ENCODE measurements around the gene ATP6V1E1.

The ATP6V1E1 gene

DNA sequence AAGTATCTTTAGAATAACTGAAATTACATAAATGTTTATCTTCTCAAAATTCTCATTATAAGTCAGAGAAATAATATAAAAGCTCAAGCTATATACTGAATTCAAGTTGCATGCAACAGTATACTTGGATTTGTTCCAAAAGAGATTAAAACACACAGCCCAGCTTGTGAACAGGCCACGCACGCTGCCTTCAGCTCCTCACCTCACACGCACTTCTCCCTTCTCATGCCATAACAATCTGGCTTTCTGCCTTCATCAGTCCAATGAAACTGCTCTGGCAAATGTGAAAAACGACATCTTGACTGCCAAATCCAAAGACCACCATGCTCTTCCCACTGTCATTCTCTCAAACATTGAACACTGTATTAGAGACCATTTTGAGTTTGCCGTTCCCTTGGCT is 22.1 kb downstream of the ATP6V1E1 start:
- DNase-seq (ENCODE audit: low read depth) = no peak
- no peak overlapping the region for H3K4me3 ChIP-seq (ENCODE audit: low read depth, low read length)
- TF ChIP-seq POLR2A (IDR thresholded peaks at IDR 0.05; ENCODE audit: extremely low read depth, insufficient read length) = no peak
- no peak for TF ChIP-seq MYC (IDR thresholded peaks at IDR 0.05; ENCODE audit: low read depth, low read length)
- TF ChIP-seq, protein P1, sequence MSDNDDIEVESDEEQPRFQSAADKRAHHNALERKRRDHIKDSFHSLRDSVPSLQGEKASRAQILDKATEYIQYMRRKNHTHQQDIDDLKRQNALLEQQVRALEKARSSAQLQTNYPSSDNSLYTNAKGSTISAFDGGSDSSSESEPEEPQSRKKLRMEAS (IDR thresholded peaks at IDR 0.05; ENCODE audit: low read depth, low read length) = no peak
- TF ChIP-seq, protein P2, sequence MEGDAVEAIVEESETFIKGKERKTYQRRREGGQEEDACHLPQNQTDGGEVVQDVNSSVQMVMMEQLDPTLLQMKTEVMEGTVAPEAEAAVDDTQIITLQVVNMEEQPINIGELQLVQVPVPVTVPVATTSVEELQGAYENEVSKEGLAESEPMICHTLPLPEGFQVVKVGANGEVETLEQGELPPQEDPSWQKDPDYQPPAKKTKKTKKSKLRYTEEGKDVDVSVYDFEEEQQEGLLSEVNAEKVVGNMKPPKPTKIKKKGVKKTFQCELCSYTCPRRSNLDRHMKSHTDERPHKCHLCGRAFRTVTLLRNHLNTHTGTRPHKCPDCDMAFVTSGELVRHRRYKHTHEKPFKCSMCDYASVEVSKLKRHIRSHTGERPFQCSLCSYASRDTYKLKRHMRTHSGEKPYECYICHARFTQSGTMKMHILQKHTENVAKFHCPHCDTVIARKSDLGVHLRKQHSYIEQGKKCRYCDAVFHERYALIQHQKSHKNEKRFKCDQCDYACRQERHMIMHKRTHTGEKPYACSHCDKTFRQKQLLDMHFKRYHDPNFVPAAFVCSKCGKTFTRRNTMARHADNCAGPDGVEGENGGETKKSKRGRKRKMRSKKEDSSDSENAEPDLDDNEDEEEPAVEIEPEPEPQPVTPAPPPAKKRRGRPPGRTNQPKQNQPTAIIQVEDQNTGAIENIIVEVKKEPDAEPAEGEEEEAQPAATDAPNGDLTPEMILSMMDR (IDR thresholded peaks at IDR 0.05; ENCODE audit: low read depth, low read length) = no peak

DNA sequence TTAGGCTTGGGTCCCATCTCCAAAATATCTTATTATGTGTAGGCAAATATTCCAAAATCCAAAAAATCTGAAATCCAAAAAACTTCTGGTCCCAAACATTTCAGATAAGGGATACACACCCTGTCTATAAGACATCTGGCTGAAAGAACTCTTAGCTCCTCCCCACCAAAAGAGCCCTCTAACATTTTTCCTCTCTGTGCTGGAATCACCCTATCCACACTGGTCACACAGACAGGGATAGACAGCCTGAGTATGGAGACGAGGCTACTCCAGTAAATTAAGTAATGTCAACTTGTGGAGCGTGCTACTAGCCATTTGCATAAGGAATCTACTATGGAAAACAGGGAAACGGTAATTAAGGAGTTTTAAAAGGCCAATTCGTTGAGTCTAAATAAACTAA is 24.9 kb downstream of the ATP6V1E1 start:
- H3K4me3 ChIP-seq (ENCODE audit: low read depth, low read length) = no peak overlapping the region
- TF ChIP-seq MYC (IDR thresholded peaks at IDR 0.05; ENCODE audit: low read depth, low read length) = no peak
- TF ChIP-seq POLR2A (IDR thresholded peaks at IDR 0.05; ENCODE audit: extremely low read depth, insufficient read length) = no peak
- TF ChIP-seq, protein P1 (IDR thresholded peaks at IDR 0.05; ENCODE audit: low read depth, low read length) = no peak
- TF ChIP-seq, protein P2 (IDR thresholded peaks at IDR 0.05; ENCODE audit: low read depth, low read length) = no peak
- no peak for DNase-seq (ENCODE audit: low read depth)

DNA sequence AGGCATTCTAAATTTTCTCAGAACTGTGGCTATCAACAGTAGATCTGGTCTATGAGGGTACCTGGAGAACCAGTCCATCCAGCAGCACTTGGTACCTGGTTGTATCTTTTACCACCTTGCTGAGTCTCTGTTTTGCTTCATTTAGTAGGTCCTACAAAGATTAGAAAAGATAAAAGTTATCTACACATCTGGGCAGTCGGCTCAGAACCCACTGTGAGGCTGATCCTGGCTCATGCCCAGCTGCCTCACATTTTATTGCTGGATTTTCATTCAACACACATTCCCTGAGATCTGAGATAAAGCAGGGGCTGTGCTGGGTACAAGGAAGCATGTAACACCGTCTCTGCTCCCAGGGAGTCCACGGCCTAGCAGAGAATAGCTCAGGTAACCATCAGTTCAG is 27.5 kb downstream of the ATP6V1E1 start:
- TF ChIP-seq, protein P2 (IDR thresholded peaks at IDR 0.05; ENCODE audit: low read depth, low read length) = no peak
- H3K4me3 ChIP-seq (ENCODE audit: low read depth, low read length) = no peak overlapping the region
- DNase-seq (ENCODE audit: low read depth) = no peak

DNA sequence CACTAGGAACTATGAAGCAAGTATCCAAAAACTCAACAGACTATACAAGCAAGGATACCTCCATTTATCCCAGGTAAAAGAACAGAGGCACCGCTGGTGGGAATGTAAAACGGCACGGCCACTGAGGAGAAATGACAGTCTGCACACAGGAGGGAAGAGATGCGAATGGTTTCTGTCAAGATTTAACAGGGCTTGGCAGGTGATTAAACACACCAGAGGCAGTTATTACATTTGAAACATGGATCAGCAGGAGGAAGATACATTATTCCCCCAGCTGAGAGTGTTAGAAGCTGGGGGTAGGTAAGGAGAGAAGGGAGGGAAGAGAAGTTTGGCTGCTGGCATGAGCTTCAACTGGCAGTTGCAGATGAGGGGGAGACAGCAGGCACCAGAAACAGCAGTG is 30.2 kb downstream of the ATP6V1E1 start:
- TF ChIP-seq, protein P2 (IDR thresholded peaks at IDR 0.05; ENCODE audit: low read depth, low read length) = no peak
- TF ChIP-seq, protein P1 (IDR thresholded peaks at IDR 0.05; ENCODE audit: low read depth, low read length) = no peak
- TF ChIP-seq POLR2A (IDR thresholded peaks at IDR 0.05; ENCODE audit: extremely low read depth, insufficient read length) = no peak
- TF ChIP-seq MYC (IDR thresholded peaks at IDR 0.05; ENCODE audit: low read depth, low read length) = no peak
- DNase-seq (ENCODE audit: low read depth) = no peak

DNA sequence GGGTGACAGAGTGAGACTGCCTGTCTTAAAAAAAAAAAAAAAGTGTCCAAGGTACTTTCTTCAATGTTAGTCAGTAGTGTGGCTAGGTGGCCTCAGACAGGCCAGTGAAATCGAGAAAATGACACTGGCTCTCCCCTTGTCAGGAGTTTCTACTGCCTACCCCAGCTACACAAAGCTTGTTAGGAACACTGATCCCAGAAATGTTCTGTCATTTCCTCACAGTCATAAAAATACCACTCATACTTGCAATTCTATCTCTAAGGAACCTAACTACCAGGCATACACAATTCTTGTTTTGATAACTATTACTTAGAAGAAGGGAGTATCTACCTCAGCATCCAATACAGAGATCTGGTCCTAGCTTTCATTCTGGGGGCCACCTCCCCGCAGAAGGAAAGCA is 31.3 kb downstream of the ATP6V1E1 start:
- no peak for DNase-seq (ENCODE audit: low read depth)
- H3K4me3 ChIP-seq (ENCODE audit: low read depth, low read length) = no peak overlapping the region
- no peak for TF ChIP-seq POLR2A (IDR thresholded peaks at IDR 0.05; ENCODE audit: extremely low read depth, insufficient read length)
- TF ChIP-seq MYC (IDR thresholded peaks at IDR 0.05; ENCODE audit: low read depth, low read length) = no peak
- TF ChIP-seq, protein P1 (IDR thresholded peaks at IDR 0.05; ENCODE audit: low read depth, low read length) = no peak
- TF ChIP-seq, protein P2 (IDR thresholded peaks at IDR 0.05; ENCODE audit: low read depth, low read length) = no peak

More for the DNA sequence above, 30.2 kb downstream of the ATP6V1E1 start:
- H3K4me3 ChIP-seq (ENCODE audit: low read depth, low read length) = no peak overlapping the region

DNA sequence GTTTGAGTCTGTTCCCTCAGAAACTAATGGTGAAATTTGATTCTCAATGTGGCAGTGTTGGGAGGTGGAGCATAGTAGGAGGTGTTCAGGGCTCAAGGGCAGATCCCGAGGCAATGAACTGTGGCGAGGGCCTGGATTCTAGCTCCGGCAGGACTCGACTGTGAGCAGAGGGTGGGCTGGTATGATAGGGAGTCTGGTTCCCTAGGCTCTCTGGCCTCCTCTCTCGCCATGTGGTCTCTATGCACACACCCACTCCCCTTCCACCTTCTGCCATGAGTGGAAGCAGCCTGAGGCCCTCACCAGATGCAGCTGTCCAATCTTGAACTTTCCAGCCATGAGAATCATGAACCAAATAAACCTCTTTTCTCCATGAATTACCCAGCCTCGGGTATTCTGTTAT is 32.3 kb downstream of the ATP6V1E1 start:
- no peak for DNase-seq (ENCODE audit: low read depth)
- TF ChIP-seq POLR2A (IDR thresholded peaks at IDR 0.05; ENCODE audit: extremely low read depth, insufficient read length) (no peak), MYC (IDR thresholded peaks at IDR 0.05; ENCODE audit: low read depth, low read length) (no peak)
- TF ChIP-seq, protein P2 (IDR thresholded peaks at IDR 0.05; ENCODE audit: low read depth, low read length) = no peak
- TF ChIP-seq, protein P1 (IDR thresholded peaks at IDR 0.05; ENCODE audit: low read depth, low read length) = no peak
- H3K4me3 ChIP-seq (ENCODE audit: low read depth, low read length) = no peak overlapping the region
